IPS DF 19.7 (cell line): ENCODE results near the gene PARVB.
A peak's percentile ranks its signal among the peaks of the same experiment; 100 is the strongest.

Experiments
- DNase-seq: peaks from one replicate; pipeline ENCODE4 v3.0.0-alpha.2; 2013; ENCODE audit warnings: low read depth, low spot score

PARVB gene

DNA sequence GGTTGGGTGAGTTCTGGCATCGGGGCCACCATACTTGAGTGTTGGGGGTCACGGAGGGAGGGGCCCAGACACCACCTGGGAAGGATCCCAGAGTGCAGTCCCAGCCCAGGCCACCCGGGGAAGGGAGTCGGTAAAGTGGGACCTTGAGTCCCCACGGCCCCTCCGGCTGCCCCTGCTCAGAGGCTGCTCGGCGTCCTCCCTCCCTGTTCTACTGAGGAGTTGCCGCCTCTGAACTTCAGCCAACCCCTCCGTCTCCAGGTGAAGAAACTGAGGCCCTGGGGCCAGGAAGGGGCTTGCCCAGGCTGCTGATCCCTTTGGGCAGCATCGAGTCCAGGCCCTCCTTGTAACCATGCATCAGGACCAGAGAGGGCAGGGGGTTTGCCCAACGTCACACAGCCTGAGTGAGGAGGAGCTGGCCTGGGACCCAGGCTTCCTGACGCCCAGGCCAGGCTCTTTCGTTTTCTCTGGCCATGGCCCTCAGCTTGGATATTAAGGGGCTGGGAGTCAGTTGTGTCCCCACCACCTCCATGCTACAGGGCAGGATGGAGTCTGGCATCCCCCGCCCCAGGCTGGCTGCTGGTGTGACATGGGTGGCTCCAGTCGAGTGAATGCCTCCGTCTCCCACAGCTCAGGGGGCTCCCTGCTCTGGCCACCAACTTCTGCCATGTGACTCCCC, 157.9 kb downstream of the PARVB start:
- no peak for DNase-seq

DNA sequence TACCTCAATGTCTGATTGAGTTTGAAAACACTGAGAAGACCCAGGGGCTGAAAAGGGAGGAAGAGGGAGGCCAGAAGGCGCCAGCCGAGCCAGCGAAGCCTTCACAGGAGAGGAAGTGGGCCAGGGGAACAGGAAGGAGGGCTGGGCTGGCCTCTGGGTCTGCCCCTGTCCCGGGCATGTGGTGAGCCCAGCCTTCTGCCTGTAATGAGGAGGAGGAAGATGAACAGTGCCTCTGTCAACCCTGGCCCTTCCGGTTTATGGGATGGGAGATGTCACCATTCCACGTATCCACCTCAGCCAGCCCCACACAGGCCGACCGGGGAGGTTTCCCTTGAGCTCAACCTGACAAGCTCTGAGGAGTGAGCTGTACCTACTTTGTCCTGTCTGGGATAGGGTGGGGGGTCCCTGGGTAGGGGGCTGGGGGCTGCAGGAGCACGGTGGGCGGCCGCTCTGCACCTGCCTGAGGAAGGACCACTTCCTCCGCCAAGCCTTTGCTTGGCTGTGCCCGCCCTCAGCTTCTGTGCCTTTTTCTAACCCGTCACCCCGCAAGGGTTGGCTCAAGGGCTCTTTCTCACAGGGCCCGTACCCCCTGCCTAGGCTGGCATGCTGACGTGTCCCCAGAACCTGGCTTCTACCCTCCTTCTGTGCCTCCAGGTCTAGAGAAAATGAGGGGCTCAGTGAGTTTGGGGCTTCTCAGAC, 158.6 kb downstream of the PARVB start:
- no peak for DNase-seq

DNA sequence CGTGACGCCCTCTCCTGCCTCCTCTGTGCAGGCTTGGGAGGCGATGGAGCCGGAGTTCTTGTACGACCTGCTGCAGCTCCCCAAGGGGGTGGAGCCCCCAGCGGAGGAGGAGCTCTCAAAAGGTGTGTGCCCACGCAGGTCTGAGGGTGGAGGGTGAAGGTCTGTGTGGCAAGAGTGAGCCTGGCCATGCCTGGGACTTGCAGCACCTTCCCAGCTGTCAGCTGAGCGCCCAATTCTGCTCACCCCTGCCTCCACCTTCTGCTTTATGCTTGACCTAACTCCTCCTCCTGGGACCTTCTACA, 159.1 kb downstream of the PARVB start:
- DNase-seq: no peak

DNA sequence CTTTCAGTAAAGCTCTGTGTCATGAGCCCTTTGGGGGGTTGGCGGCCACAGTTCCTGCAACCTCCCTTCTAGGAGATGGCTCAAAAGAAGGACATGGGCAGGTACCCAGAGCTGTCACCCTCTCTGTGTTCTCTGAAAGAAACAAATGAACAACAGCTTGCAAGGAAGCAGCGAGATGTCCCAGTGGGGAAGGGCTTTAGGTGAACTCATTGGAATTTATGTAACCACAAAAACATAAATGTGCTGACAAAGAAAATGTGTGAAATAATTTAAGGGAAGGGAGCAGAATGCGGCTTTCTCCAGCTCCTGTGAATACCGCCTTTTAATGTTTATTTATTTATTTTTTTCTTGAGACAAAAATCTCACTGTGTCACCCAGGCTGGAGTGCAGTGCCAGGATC, 159.9 kb downstream of the PARVB start:
- DNase-seq: no peak

DNA sequence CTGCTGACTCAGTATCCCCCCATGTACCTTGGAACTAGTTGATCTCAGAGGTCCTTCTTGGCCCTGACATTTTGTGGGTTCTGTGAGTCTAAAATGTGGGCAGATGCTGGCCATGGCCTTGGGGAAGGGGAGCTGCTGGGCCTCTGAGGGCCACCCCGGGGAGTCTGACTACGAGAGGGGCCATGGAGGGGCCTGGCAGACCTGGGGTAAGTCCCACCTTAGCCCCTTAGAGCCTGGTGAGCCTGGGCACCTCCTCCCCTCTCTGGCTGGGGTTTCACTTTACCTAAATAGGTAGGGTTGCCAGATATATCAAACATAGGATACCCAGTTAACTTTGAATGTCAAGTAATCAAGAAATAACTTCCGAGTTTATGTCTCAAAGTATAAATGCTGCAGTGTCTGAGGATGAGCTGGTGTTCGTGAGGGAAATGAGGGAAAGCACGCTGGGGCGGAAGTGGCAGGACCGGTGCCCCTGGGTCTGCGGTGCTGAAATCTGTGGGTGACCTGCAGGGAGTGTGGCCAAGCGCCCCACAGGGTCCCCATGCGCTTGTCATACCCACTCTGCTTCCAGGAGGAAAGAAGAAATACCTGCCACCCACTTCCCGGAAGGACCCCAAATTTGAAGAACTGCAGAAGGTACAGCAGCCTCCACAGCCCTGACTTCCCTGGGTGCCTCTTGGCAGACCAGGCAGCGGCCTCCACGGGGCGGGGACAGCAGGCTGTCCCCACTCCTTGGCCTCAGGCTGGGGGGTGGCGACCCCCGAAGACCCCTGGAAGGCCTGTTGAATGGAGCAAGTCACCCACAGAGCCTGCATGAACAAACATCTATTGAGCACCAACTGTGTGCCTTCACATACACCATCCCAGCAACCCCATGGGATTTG, 161.4 kb downstream of the PARVB start:
- DNase-seq: no peak

DNA sequence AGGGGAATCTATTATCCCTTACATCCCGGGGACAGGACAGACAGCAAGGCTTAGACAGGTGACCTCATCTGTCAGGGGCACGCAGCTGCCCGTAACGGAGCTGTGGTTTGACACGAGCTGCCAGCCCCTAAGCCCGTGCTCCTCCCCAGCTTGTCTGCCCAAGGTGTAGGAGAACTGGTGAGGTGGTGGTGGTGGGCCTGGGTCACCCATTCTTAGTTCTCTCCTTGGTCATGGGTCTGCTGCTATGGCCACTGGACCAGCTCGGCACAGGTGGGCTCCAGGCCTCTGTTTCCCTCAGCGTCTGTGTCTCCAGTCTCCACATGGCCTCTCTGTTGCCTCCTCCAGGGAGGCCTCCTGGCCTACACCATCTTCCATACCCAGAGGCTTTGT, 162.0 kb downstream of the PARVB start:
- DNase-seq: no peak

DNA sequence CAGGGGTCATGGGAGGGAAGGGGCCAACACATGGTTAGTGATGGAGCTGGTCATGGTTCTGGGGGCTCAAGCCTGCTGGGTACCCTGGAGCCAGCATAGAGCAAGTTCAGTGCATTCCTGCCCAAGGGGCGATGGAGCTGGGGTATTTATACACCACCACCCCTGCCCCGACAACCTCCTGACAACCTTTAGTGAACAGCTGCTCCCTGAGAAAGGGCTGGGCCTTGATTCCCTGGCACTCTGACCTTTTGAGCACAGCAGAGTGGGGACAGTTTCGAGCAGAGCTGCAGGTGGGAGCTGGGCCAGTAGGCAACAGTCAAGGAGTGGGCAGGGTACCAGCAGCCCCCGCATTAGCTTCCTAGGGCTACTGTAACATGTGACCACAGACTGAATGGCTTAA, 162.6 kb downstream of the PARVB start:
- no peak for DNase-seq

DNA sequence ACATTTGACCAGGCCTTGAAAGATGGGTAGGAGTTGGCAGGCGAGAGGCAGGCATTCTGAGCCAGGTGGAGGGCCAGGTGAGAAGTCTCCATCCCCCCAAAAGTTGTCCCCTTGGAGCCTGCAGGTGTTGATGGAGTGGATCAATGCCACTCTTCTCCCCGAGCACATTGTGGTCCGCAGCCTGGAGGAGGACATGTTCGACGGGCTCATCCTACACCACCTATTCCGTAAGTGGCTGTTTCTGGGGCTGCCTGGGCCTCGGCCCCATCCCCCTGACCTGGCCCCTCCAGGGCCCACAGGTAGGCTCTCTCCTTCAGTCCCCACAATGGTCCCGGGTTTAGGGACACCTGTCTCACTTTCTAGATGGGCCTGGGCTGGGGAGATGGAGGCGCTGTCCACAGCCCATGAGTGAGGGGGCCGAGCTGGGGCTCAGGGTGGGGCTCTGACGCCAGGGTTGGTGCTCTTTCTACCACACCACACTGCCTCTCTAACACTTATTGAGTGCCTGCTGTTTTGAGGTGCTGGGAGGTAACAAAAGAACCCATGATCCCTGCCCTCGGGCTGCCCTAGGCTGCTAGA, 163.6 kb downstream of the PARVB start:
- no peak for DNase-seq

DNA sequence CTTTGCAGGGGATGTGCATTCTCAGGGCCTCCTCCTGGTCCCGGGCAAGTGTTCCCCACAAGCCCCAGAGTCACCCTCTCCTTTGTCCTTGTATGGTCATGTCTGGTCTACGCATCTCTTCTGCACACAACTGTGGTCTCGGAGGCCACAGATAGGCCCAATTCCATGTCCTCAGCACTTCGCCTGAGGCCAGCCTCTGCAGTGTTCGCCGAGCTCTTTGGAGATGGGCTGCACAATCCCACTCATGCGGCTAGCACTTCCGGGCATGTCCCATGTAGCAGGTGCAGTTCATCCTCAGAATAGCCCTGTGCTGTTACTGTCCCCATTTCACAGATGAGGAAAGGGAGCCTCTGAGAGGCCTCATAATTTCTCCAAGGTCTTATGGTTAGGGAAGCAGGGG, 164.2 kb downstream of the PARVB start:
- DNase-seq: no peak

DNA sequence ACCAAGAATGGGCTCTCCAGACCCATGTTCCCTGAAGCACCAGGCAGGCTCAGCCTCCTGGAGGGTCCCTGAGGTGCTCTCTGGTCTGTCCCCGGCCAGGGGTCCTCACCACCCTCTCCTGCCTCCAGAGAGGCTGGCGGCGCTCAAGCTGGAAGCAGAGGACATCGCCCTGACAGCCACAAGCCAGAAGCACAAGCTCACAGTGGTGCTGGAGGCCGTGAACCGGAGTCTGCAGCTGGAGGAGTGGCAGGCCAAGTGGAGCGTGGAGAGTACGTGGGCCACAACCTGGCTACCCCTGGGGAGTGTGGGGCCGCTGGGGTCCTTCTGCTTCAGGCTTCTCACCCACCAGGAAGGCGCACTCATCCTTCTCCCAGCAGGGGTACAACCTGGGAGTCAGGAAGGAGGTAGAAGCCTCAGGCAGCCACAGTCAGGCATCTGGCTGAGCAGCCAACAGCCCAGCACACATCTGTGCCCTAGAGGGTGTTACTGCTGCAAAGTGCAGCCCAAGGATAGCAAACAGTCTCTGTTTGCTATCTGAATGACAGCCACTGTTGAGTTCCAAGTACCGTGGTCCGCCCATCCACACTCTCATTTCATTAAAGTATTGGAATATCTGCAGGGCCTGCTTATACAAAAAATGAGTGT, 165.0 kb downstream of the PARVB start:
- no peak for DNase-seq

DNA sequence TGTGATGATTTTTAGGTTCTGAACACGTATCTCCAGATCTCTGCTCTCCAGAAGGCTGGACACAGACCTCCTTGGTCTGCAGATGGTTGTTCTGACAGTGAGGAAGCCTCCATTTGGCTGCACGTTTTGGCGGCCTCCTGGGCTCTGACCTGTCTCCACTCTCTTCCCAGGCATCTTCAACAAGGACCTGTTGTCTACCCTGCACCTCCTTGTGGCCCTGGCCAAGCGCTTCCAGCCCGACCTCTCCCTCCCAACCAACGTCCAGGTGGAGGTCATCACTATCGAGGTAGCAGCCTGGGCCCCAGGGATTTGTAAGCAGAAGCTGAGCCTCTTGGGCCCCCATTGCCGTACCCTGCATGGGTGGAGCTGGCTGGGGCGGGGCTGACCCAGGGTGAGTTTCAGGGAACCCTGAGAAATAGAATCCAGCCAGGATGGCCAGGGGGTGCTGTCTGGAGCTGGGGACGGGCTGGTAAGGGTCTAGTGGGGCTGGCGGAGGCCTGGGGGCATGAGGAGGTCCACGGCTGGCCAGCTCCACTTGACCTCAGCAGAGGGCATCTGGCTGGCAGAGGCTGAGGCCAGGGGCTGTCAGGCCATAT, 166.4 kb downstream of the PARVB start:
- no peak for DNase-seq

DNA sequence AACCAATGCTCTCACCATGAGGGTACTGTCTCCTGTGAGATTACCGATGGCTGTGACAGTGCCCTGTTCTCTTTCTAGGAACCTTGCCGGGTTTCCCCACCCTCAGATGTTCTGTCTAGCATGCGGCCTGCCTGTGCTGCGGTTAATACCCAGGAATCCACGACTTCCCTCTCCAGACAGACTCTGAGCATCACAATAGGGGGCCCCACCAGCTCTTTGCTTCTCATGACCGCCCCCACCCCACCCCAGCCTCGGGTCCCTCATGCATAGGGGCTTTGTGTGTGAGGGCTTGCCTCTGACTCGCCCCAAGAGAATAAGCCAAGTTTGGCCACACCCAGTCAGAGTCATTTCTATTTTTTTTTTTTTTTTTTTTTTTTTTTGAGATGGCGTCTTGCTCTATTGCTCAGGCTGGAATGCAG, 166.9 kb downstream of the PARVB start:
- no peak for DNase-seq

DNA sequence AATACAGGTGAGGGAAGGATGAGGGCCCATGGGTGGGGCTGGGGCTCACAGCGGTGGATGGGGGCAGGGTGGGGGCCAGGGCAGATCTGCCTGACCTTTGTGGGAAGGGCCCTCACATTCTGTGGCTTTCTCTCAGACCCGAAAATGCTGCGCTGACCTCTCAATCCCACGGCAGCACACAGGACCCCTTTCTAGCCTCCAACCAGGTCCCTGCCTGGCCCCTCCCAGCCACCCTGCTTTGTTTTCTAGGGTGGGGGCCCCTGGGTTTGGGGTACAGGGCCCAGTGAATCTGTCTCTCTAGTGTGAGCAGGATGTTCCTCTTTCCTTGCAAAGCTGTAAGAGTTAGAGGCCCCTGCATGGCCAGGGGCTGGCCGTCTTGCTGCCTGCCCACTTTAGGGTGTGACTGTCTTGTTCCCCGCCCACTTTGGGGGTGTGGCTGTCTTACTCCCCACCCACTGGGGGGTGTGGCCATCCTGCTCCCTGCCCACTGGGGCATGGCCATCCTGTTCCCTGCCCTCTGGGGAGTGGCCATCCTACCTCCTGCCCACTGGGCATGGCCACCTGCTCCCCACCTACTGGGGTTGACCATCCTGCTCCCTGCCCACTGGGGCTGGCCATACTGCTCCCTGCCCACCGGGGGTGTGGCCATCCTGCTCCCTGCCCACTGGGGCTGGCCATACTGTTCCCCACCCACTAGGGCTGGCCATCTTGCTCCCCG, 168.2 kb downstream of the PARVB start:
- DNase-seq: peak; percentile 35

DNA sequence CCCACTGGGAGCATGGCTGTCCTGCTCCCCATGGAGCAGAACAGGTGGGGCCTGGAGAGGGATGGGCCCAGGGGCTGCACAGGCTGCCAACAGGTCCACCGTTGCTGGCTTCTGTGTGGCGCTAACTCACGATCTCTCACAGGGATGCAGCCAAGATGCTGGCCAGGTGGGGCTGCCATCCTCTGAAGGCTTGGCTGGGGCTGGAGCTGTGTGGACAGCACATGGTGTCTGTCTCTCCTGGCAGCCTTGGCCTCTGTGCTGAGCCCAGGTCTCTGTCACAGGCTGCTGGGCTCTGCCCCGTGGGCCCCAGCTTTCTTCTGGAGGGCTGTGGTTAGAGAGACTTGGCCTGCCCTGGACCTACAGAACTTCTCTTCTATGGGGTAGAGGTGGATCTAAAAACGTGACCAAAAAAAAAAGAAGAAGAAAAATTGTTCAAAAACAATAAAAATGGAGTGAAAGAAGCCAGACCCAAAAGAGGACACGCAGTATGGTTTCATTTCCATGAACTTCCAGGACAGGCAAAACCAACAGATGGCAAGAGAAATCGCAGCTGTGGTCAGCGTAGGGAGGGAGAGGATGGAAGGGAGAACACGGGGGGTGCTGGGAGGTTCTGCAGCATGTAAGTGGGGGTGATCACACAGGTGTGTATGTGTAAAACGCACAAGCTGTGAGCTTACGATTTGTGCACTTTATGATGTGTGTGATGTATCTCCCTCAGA, 168.9 kb downstream of the PARVB start:
- DNase-seq: no peak

DNA sequence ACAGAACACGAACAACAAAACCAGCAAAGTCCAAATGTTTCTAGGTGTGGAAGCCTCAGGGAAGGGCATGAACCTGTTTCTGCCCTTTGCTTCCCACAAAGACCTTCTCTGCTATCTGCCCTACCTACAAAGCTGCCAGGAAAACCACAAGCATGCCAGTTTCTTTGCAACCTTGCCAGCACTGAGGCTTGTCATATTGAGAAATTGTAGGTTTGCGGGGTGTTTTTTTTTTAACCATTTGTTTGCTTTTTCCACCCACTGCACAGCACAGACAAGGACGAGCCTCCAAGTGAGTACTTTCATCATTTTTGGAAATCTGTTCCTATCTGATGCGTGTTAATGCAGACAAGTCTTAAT, 169.4 kb downstream of the PARVB start:
- no peak for DNase-seq

DNA sequence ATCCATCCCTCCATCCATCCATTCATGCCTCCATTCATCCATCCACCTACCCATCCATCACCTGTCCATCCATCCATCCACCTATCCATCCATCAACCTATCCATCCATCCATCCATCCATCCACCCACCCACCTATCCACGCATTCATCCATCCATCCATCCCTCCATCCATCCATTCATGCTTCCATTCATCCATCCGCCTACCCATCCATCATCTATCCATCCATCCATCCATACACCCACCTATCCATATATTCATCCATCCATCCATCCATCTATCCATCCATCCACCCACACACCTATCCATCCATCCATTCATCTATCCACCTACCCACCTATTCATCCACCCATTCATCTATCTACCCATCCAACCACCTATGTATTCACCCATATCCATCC, 170.5 kb downstream of the PARVB start:
- no peak for DNase-seq

DNA sequence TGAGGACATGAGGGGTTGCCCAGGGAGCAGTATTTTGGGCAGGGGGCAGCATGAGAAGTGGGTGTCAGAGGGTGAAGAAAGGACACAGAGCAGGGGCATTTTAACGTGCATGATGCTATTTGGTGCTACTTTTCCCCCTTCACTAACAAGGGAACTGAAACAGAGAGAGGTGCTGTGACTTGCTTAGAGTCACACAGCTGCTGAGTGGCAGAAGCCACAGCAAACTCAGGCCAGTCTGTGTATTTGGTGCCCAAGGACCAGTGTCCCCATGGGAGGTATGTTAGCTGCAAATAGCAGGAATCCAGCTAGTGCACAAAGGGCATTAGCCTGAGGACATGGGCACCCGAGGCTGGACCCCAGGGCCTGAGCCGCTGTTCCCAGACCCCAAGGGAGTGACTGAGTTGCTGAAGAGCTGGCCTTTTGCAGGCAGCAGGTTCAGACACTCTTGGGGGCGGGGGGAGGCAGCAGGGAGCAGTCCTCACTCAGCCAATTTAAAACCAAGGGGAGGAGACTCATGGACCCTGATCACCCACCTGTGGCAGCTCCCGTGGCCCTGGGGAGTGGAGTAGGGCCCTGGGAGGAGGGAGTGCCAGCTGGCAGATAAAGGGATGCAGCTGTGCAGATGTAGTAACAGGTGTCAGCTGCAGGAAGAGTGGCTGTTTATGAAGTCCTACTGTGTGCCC, 171.2 kb downstream of the PARVB start:
- DNase-seq: no peak

DNA sequence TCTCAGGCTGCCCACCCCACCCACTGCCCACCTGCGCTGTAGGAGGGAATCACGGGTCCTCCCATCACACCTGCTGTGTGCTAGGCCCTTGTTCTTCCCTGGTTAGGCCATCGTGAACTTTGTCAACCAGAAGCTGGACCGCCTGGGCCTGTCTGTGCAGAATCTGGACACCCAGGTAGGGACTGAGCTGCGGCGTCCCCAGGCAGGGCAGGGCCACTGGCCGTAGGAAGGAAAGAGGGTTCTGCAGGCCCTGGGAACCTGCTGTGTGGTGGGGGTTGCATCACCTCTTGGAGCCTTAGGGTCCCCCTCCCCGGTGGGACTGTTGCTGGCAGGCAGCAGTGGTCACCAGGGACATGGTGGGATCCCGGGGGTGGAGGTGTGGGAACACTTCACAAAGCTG, 172.1 kb downstream of the PARVB start:
- no peak for DNase-seq

DNA sequence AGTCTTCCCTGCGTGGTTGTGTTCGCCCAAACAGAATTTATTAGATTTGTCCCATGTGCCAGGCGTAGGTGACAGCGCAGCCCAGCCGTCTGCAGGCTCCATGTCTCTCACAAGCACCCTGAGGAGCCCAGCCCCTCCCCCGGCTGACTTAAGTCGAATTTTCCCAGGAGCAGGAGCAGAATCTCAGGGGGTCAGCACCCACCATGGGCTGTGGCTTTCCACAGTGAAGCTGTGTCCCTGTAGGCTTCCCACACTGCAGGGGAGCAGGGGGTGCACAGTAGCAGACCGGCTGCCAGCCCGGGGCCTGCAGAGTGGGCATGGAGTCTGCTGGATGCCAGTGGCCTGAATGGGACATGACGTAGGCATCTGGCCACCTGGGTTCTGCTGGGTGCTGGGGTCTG, 172.6 kb downstream of the PARVB start:
- DNase-seq: no peak

DNA sequence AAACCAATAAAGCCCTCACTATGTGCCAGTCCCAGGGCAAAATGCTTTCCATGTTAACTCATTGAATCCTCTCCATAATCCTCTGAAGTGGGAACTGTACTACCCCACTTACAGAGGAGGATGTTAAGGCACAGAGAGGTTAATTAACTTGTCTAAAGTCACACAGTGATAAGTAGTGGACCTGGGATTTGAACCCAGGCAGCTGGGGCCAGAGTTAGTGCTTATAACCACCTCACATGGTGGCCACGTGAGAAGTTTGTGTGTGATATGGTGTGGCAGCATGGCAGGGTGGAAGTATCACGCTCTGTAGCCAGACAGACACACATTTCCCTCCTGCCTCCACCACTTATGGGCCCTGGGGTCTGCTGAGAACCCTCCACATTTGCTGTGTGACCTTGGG, 173.2 kb downstream of the PARVB start:
- no peak for DNase-seq
